NCI-H82 (cell line): ENCODE measurements around the gene AKR1D1.

ENCODE experiments used
- DNase-seq: peaks from one replicate; lab custom pipeline; 2025; lab: John Stamatoyannopoulos, UW

AKR1D1 gene

DNA sequence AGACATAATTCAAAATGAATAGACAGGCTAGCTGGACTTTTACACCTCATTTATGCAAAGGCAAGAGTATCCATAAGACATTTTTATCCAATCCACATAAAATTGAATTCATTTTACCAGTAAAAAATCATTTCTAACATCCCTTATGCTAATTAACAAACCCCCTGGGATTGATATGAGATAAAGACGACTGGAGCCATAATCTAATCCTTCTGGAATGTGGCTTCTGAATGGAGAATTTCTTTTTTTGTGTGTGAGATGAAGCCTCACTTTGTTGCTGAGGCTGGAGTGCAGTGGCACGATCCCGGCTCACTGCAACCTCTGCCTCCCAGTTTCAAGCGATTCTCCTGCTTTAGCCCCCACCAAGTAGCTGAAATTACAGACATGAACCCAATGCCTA lies 90.4 kb downstream of the AKR1D1 start:
- no peak for DNase-seq

GRCh38 chr7:138167222-138167621 lies 91.0 kb downstream of the AKR1D1 start:
- no peak for DNase-seq

- no peak for DNase-seq
Measured at GRCh38 chr7:138167869-138168296, 91.6 kb downstream of the AKR1D1 start.
